IMR-90 (cell line): ENCODE results near the gene CLDN11. TPM values are rescaled to one million over a fixed set of nuclear protein-coding genes. Genes with fewer than 3 reads are reported as not detected.

ENCODE experiments used
- ATAC-seq: fragments of 200-7000 bp; cut with Tn5 transposase; 2 replicates; pipeline ENCODE4 v1.9.1; 2020; ENCODE audit warnings: low read depth, mild to moderate bottlenecking, moderate library complexity
- BruUV-seq: library from RNA; stranded (reverse); fragments of 400-500 nt; replicated peaks from 2 replicates; lab custom pipeline; 2021; lab: Mats Ljungman, UMichigan
- CTCF ChIA-PET: fragments of 300-600 bp; formaldehyde crosslinking; extraction: SDS; loops from one replicate; lab custom pipeline; 2021; ENCODE audit warnings: antibody characterized with exemption; lab: Yijun Ruan, JAX
- POLR2A ChIA-PET: fragments of 300-600 bp; sonication (Branson Sonifier 250); formaldehyde crosslinking; loops from one replicate; lab custom pipeline; 2022; ENCODE audit warnings: antibody characterized with exemption; ENCODE audit not compliant: unreplicated experiment; lab: Charles Lee
- DNase-seq: peaks from one replicate; pipeline ENCODE4 v3.0.0; 2013
- H2AFZ ChIP-seq: replicated peaks from 2 replicates; pipeline ENCODE3; 2013; ENCODE audit warnings: low read length, mild to moderate bottlenecking; ENCODE audit not compliant: poor library complexity
- H2AK5ac ChIP-seq: 2 replicates; pipeline ENCODE4 v1.6.1; 2013; ENCODE audit warnings: low read depth, low read length, inconsistent platforms
- H2AK9ac ChIP-seq: replicated peaks from 2 replicates; pipeline ENCODE3; 2013; ENCODE audit warnings: mild to moderate bottlenecking, low read depth, low read length, moderate library complexity; ENCODE audit not compliant: poor library complexity
- H2BK120ac ChIP-seq: 2 replicates; pipeline ENCODE4 v1.6.1; 2013; ENCODE audit warnings: low read depth, low read length, inconsistent platforms
- H2BK15ac ChIP-seq: 3 replicates; pipeline ENCODE4 v1.6.1; 2013; ENCODE audit warnings: low read depth, low read length, inconsistent platforms
- H2BK20ac ChIP-seq: 2 replicates; pipeline ENCODE4 v1.6.1; 2013; ENCODE audit warnings: low read depth, mild to moderate bottlenecking, inconsistent platforms, low read length, moderate library complexity
- H2BK5ac ChIP-seq: 2 replicates; pipeline ENCODE4 v1.6.1; 2013; ENCODE audit warnings: mild to moderate bottlenecking, low read depth, low read length, inconsistent platforms; ENCODE audit not compliant: poor library complexity, severe bottlenecking
- H3K14ac ChIP-seq: replicated peaks from 2 replicates; pipeline ENCODE4 v1.6.1; 2013; ENCODE audit warnings: low read depth, low read length, inconsistent platforms
- H3K18ac ChIP-seq: 2 replicates; pipeline ENCODE4 v1.6.1; 2013; ENCODE audit warnings: low read depth, low read length, control low read depth
- H3K23ac ChIP-seq: 2 replicates; pipeline ENCODE4 v1.6.1; 2013; ENCODE audit warnings: low read depth, low read length, inconsistent platforms
- H3K27ac ChIP-seq: 2 replicates; pipeline ENCODE4 v1.5.1; 2013; ENCODE audit warnings: mild to moderate bottlenecking, control low read depth, low read length; ENCODE audit not compliant: insufficient read depth
- H3K27me3 ChIP-seq: 2 replicates; pipeline ENCODE4 v1.6.1; 2013; ENCODE audit warnings: low read length; ENCODE audit not compliant: control insufficient read depth, insufficient read depth
- H3K36me3 ChIP-seq: 2 replicates; pipeline ENCODE4 v1.6.1; 2013; ENCODE audit warnings: low read length, mixed read lengths; ENCODE audit not compliant: control insufficient read depth, insufficient read depth
- H3K4ac ChIP-seq: 2 replicates; pipeline ENCODE4 v1.6.1; 2013; ENCODE audit warnings: low read depth, low read length, inconsistent platforms
- H3K4me1 ChIP-seq: 2 replicates; pipeline ENCODE4 v1.6.1; 2013; ENCODE audit warnings: low read length, mixed read lengths; ENCODE audit not compliant: control insufficient read depth, insufficient read depth
- H3K4me2 ChIP-seq: 2 replicates; pipeline ENCODE4 v1.6.1; 2013; ENCODE audit warnings: low read depth, mild to moderate bottlenecking, control low read depth, low read length, moderate library complexity
- H3K4me3 ChIP-seq: 2 replicates; pipeline ENCODE4 v1.5.1; 2013; ENCODE audit warnings: low read depth, mild to moderate bottlenecking, control low read depth, low read length, moderate library complexity; ENCODE audit not compliant: insufficient read depth
- H3K56ac ChIP-seq: 2 replicates; pipeline ENCODE4 v1.6.1; 2013; ENCODE audit warnings: low read length, inconsistent platforms; ENCODE audit not compliant: insufficient read depth; ENCODE audit errors: extremely low read depth
- H3K79me1 ChIP-seq, 2 experiments: 2 replicates each; pipeline ENCODE4 v1.6.1; 2013; ENCODE audit warnings: low read length in 2 of 2, inconsistent platforms in 1 of 2, low read depth in 1 of 2
- H3K9ac ChIP-seq: 2 replicates; pipeline ENCODE4 v1.6.1; 2013; ENCODE audit warnings: low read depth, low read length, control low read depth
- H3K9me1 ChIP-seq: 2 replicates; pipeline ENCODE4 v1.6.1; 2013; ENCODE audit warnings: low read length, inconsistent platforms; ENCODE audit not compliant: insufficient read depth
- H3K9me3 ChIP-seq: 2 replicates; pipeline ENCODE4 v1.6.1; 2013; ENCODE audit warnings: low read length; ENCODE audit not compliant: control insufficient read depth, insufficient read depth
- H4K20me1 ChIP-seq: 2 replicates; pipeline ENCODE4 v1.6.1; 2013; ENCODE audit warnings: low read length, inconsistent platforms; ENCODE audit not compliant: insufficient read depth
- H4K5ac ChIP-seq: 2 replicates; pipeline ENCODE4 v1.6.1; 2013; ENCODE audit warnings: mild to moderate bottlenecking, low read depth, low read length, control low read depth
- H4K8ac ChIP-seq, 2 experiments: 2 replicates each; pipeline ENCODE4 v1.6.1; 2013; ENCODE audit warnings: low read depth in 2 of 2, low read length in 2 of 2, control low read depth in 1 of 2, inconsistent platforms in 1 of 2
- H4K91ac ChIP-seq: 2 replicates; pipeline ENCODE4 v1.6.1; 2013; ENCODE audit warnings: low read depth, low read length, inconsistent platforms; ENCODE audit not compliant: insufficient read depth
- POLR2A ChIP-seq: IDR thresholded peaks from 2 replicates; pipeline ENCODE4 v1.6.1; 2012; ENCODE audit warnings: mild to moderate bottlenecking, low read depth, low read length
- RFX5 ChIP-seq: IDR thresholded peaks from 2 replicates; pipeline ENCODE4 v1.8.0; 2012; ENCODE audit warnings: low read depth, mild to moderate bottlenecking, low read length, moderate library complexity
- WGBS, 2 experiments: methylation state at CpG; one replicate each; pipeline versions ENCODE4 v1.1.5 to v1.1.7; 2013; ENCODE audit warnings: missing lambda C conversion rate in 2 of 2; ENCODE audit not compliant: insufficient read length in 1 of 2; ENCODE audit errors: extremely low coverage in 2 of 2; 5-methylcytosine and 5-hydroxymethylcytosine counted together
- dilution Hi-C: fragments of 300-500 bp; cut with HindIII; formaldehyde crosslinking; loops from one replicate; pipeline ENCODE4 v1.14.3; 2018; ENCODE audit warnings: low sequenced_read_pairs; ENCODE audit not compliant: unreplicated experiment
- in situ Hi-C: fragments of 300-500 bp; cut with MboI; formaldehyde crosslinking; loops from 3 replicates; pipeline ENCODE4 v1.14.3; 2019; ENCODE audit warnings: low sequenced_read_pairs, inconsistent platforms, mixed read lengths
- intact Hi-C: fragments of 100-400 bp; cut with micrococcal nuclease; formaldehyde crosslinking; loops from 2 replicates; pipeline ENCODE4 v1.10.0; 2022
- polyA plus RNA-seq, 3 experiments: library from polyadenylated mRNA; depleted of rRNA; stranded (reverse); fragments of >200 nt; gene quantifications; 2 replicates each; pipeline ENCODE4 v1.2.3, GENCODE V29; 2012; ENCODE audit warnings: low replicate concordance in 1 of 3
- total RNA-seq: library from RNA; depleted of rRNA; stranded (reverse); fragments of >200 nt; gene quantifications from 2 replicates; pipeline ENCODE4 v1.2.3, GENCODE V29; 2012

CLDN11 gene
- total and polyA plus RNA-seq, 2 of the 4 experiments (the other 2 are of a cell fraction) = 245 to 318 TPM

GRCh38 chr3:170465955-170466354 is 47.3 kb downstream of the CLDN11 start:
- H2BK15ac ChIP-seq = no peak overlapping the region
- no peak overlapping the region for H3K56ac ChIP-seq
- H2AK9ac ChIP-seq = no peak overlapping the region
- dilution Hi-C loops (no loop called here), intact Hi-C loops (no loop called here), in situ Hi-C loops (no loop called here)
- H2BK20ac ChIP-seq = no peak overlapping the region
- H3K36me3 ChIP-seq = no peaks in the 10 kb centered on the region
- H3K27ac ChIP-seq = no peak overlapping the region
- H3K9ac ChIP-seq = no peak overlapping the region
- no peak overlapping the region for H3K4me2 ChIP-seq
- no peak overlapping the region for H4K5ac ChIP-seq
- H4K91ac ChIP-seq = no peak overlapping the region
- POLR2A ChIA-PET = no interaction called here
- H4K8ac ChIP-seq = no peak overlapping the region
- no peak overlapping the region for H3K14ac ChIP-seq
- no TSS peak for BruUV-seq
- DNase-seq (no peak), ATAC-seq (no peak)
- peaks cover 0 to under 1% of the 10 kb centered on the region in 2 experiments; a peak in 1 of 4 replicates for H3K79me1 ChIP-seq
- no peak overlapping the region for H2AFZ ChIP-seq
- H3K18ac ChIP-seq = no peak overlapping the region
- peaks cover 11% of the 10 kb centered on the region for H3K9me1 ChIP-seq
- H3K4ac ChIP-seq = no peak overlapping the region
- H3K4me3 ChIP-seq = no peak overlapping the region
- H2BK5ac ChIP-seq = no peak overlapping the region
- H3K23ac ChIP-seq = no peak overlapping the region
- peaks cover 20% of the 10 kb centered on the region for H3K4me1 ChIP-seq
- no peak overlapping the region for H2BK120ac ChIP-seq
- CTCF ChIA-PET = interaction anchor here (0.5 to 0.7 kb wide), 2 partner anchors 60 to 648 kb away, joined by 3 read pairs; no protein-coding TSS in a partner anchor
- WGBS, 2 experiments = 80% methylated on average over 1 of the region's 3 CpGs; no CpG with 5 or more reads in 1 of the 2 experiments
- no peaks in the 10 kb centered on the region for H3K27me3 ChIP-seq
- peaks cover 2% of the 10 kb centered on the region; the same call in 1 of the 2 replicates for H4K20me1 ChIP-seq
- no peaks in the 10 kb centered on the region for H3K9me3 ChIP-seq
- no peak for TF ChIP-seq RFX5
- no peak for TF ChIP-seq POLR2A
- no peak overlapping the region for H2AK5ac ChIP-seq
